ENCODE measurements around the gene CDH13.

CDH13 gene

GRCh38 chr16:83651871-83652270 lies 1025.1 kb downstream of the CDH13 start:
- no peak for DNase-seq

- no peak for DNase-seq
Measured at GRCh38 chr16:83652943-83653342, 1026.2 kb downstream of the CDH13 start.

DNA sequence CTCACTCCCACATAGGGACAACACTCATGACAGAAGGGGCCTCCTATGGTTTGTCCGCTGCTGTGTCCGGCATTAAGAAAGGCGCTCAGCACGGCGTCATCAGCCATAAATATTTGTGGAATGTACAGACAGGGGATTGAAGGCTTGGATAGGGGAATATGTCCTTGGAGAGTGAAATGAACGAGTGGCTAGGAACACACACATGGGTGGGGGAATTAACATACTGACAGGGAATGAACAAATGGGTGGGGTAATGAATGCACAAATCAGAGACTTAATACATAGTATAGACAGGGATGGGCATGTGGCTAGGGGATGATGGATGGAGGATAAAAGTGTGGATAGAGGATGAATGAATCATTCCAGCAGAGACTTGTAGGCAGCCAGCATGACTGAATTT lies 1027.0 kb downstream of the CDH13 start:
- DNase-seq: no peak

DNA sequence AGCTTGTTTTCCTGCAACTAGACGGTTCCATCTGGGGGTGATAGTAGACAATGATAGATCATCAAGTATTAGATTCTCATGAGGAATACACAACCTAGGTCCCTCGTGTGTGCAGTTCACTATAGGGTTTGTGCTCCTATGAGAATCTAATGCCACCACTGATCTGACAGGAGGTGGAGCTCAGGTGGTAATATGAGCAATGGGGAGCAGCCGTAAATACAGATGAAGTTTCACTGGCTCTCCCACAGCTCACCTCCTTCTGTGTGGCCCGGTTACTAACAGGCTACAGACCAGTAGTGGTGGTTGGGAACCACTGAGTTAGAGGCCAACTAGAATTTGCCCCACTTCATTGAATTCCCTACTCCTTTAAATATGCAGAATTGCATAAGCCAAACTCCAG lies 1033.5 kb downstream of the CDH13 start:
- no peak for DNase-seq

DNA sequence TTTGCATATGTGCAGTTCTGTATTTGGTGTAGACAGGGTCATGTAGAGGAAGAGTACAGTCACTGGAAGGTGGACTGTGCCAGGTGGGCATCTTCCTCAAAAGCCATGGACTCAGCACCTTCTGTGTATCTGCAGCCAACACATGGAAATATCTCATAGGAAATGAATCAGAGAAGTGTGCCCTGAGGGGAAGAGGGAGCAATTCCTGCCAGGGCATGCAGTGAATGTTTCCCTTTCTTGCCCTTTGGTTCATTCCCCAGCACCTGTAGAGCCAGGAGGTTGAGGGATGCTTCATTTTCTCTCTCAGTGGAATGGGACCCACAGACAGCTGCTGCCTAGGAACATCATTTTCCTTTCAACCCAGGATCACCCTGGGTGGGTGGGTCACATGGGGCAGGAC lies 1034.9 kb downstream of the CDH13 start:
- no peak for DNase-seq

- DNase-seq: no peak
Measured at GRCh38 chr16:83666449-83666848, 1039.7 kb downstream of the CDH13 start.

- DNase-seq: no peak
Measured at GRCh38 chr16:83669456-83669855, 1042.7 kb downstream of the CDH13 start.

DNA sequence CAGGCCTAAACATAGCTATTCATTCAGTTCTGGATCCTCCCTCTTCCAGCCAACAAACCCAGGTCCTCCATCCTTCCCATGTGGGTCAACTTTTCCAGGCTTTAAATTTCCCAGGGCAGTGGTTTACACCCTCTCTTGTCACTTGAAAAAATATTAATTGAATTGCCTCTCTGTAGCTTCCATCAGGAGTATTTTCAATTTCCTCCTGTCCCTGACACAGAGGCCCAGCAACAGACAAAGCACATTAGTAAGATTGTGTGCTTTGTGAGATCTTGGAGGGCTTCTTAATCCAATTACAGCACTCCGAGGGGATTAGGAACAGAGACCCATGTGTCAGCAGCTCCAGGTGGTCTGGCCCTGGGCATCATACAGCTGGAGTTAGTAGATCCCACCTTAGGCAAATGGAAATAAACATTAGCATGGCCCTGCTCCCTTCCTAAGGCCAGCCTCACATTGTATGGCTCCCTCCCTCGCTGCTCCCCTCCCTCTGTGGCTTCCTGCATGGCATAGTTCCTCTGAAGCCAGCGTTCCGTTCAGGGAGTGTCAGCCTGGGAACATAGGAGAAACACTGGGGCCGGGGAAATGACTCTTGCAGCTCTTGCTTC lies 1048.3 kb downstream of the CDH13 start:
- no peak for DNase-seq

DNA sequence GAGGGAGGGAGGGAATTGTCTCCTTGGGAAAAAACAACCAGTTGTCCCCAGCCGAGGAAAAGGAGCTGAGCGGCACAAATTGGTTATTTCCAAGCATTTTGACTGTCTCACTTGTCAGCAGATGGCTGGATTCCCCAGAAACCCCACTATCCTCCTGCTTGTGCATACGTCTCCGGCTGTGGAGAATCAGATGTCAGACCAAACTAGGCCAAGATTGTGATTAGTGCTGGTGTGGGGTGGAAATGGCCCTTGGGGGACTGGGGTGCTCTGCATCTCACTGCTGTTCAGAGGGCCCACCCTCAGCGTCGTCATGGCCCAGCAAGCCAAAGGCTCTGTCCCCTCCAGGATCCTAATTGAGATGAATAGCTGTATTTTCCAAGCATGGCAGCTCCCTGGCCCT lies 1049.3 kb downstream of the CDH13 start:
- DNase-seq: no peak

- no peak for DNase-seq
Measured at GRCh38 chr16:83680980-83681379, 1054.2 kb downstream of the CDH13 start.

DNA sequence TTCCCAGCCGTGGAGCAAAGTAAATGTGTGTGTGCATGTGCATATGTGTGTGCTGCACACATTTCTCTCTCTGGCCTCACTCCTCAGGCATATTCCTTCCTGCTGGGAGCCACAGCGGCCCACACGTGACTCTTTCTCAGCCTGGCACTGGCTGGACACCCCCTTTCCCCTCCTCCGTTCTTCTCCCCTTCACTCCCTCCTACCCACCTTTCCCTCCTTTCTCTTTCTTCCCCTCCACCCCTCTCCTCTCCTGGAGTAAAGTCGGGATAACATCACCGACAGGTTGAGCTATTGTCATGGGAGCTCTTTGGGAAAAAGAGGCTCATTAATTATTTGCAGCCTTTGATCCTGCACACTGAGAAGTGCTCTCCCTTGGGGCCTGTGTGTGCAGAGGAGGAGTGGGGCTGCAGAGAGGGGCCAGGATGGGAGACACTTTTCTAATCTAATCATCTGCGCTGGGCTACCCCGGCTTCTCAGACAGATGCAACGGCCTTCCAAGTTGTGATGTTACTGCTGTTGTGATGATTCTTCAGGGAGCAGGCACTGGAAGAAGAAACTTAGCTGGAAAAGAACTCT lies 1054.7 kb downstream of the CDH13 start:
- DNase-seq: no peak

GRCh38 chr16:83682116-83682867 lies 1055.5 kb downstream of the CDH13 start:
- DNase-seq: no peak

DNA sequence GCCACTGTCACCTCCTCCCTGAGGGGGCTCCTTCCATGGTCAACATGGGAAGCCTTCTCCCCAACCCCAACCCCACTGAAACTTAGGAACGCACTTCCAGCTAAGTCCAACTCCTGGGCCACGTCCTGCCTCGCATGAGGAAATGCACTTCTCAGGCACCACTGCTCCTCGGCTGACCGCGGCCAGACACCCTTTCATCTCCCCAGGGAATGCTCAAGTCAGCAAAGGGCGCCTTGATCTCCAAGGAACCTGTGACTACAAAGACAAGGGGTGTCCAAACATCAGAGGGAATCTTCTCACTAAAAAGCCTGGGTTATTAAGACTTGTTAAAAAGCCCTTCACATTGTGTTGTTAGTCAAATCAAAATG lies 1056.1 kb downstream of the CDH13 start:
- no peak for DNase-seq

DNA sequence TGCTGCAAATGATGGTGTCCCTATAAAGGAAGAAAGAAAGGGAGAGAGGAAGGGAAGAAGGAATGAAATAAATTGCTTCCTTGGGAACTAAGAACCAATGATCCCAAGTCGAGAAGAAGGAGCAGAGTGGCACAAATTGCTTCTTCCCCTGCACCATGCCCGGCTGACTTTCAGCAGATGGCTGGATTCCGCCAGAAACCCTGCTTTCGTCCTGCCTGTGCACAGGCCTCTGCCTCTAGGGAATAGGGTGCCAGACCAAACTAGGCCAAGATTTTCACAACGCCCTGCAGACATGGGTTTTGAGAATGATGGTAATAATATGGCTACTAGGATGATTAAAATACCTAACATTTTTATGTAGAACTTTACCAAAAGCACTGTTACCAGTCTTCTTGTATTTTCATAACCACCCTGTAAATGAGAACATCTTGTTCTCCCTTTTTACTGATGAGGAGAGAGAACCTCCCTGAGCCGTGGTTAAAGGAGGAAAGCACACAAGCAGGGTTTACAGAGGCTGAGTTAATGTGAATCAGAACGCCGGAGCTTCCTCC lies 1058.9 kb downstream of the CDH13 start:
- DNase-seq: no peak

GRCh38 chr16:83686726-83687125 lies 1060.0 kb downstream of the CDH13 start:
- no peak for DNase-seq

GRCh38 chr16:83689385-83689831 lies 1062.6 kb downstream of the CDH13 start:
- no peak for DNase-seq

GRCh38 chr16:83692224-83692623 lies 1065.5 kb downstream of the CDH13 start:
- DNase-seq: no peak

DNA sequence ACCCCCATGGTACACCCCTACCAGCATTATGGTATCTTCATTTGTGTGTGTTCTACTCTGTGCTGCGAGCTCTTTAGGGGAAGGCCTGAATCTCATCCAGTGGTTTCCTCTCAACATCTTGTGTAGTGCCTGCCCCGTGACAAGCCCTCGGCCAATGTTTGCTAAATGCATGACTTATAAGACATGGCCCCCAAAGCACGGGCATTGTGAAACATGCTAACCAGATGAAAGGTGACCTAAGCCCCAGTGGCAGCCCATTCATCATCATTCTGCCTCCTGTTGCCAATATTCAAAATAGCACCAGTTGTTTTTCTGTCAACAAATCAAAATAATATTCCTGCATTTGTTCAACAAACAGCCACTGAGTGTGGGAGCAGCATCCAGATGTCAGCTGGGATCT lies 1072.2 kb downstream of the CDH13 start:
- DNase-seq: no peak

DNA sequence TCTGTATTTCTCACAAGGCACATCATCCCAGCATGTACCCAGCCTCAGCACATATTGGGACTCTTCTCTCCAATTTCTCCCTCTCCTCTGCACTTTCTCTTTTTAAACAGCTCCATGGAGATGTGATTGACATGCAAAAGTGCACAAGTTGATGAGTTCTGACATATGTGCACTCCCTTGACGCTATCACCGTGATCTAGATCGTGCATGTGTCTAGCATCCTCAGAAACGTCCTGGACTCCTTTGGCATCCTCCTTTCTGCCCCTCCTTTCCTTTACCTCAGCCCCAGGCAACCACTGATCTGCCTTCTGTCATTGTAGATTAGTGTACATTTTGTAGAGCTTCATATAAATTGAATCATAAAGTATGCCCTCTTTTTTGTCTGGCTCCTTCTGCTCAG lies 1073.0 kb downstream of the CDH13 start:
- DNase-seq: no peak

- no peak for DNase-seq
Measured at GRCh38 chr16:83700918-83701317, 1074.1 kb downstream of the CDH13 start.

- DNase-seq: no peak
Measured at GRCh38 chr16:83701494-83701893, 1074.7 kb downstream of the CDH13 start.

DNA sequence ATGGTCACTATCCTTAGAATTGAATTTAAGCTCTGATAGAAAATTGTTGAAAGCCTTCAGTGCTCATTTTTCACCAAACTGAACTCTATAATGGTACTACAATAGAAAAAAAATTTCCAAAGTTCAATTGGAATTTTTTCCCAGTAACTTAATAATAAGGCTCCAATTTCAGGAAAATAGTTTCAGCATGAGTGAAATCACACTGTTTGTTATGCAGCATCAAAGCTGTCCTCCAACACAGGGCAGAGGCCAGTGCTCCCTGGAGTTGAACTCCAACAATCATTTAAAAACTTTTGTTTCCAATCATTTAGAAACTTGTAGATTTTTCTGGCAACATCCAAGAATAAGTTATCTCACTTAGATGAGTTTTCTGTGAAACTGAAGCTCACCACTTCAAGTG lies 1077.9 kb downstream of the CDH13 start:
- DNase-seq: no peak

GRCh38 chr16:83705856-83706255 lies 1079.1 kb downstream of the CDH13 start:
- DNase-seq: no peak

- DNase-seq: no peak
Measured at GRCh38 chr16:83706394-83706793, 1079.6 kb downstream of the CDH13 start.
